A549 (cell line): ENCODE measurements around the gene TTF2.

ENCODE experiments used
- BCL3 ChIP-seq: fragments of >200 bp; sonication (Bioruptor Twin); formaldehyde crosslinking; IDR thresholded peaks from 3 replicates; pipeline ENCODE4 v1.6.1; 2016
- CBX2 ChIP-seq: fragments of 200-600 bp; sonication (generic); IDR thresholded peaks from 2 replicates; pipeline ENCODE4 v1.6.1; 2016; ENCODE audit warnings: low read depth, mild to moderate bottlenecking, borderline replicate concordance
- CHD2 ChIP-seq: fragments of 150-350 bp; IDR thresholded peaks from 2 replicates; pipeline ENCODE4 v1.6.1; 2014; ENCODE audit warnings: low read length; ENCODE audit not compliant: partially characterized antibody
- CTCF ChIP-seq: fragments of >200 bp; sonication (Bioruptor Twin); formaldehyde crosslinking; IDR thresholded peaks from 3 replicates; pipeline ENCODE4 v1.5.1; 2016
- HMGXB4 ChIP-seq: fragments of 250-450 bp; sonication (Bioruptor Pico); IDR thresholded peaks from 2 replicates; pipeline ENCODE4 v1.5.0; 2021; ENCODE audit warnings: mild to moderate bottlenecking, moderate library complexity, borderline replicate concordance
- HOXB5 ChIP-seq: fragments of 250-450 bp; sonication (Bioruptor Pico); IDR thresholded peaks from 2 replicates; pipeline ENCODE4 v1.5.0; 2020; ENCODE audit warnings: mild to moderate bottlenecking, moderate library complexity
- JUNB ChIP-seq: fragments of >200 bp; sonication (Bioruptor Twin); formaldehyde crosslinking; IDR thresholded peaks from 2 replicates; pipeline ENCODE4 v1.6.1; 2016
- KDM1A ChIP-seq: fragments of 200-600 bp; sonication (generic); IDR thresholded peaks from 2 replicates; pipeline ENCODE4 v1.6.1; 2016; ENCODE audit warnings: low read depth, mild to moderate bottlenecking
- POLR2A ChIP-seq: IDR thresholded peaks from 2 replicates; pipeline ENCODE4 v1.6.1; 2012; ENCODE audit warnings: mild to moderate bottlenecking, low read length
- REST ChIP-seq: fragments of 200-600 bp; sonication (generic); IDR thresholded peaks from 2 replicates; pipeline ENCODE4 v1.6.1; 2016; ENCODE audit warnings: antibody characterized with exemption, mild to moderate bottlenecking, moderate library complexity
- SREBF2 ChIP-seq: fragments of 450-650 bp; IDR thresholded peaks from 2 replicates; pipeline ENCODE4 v1.6.1; 2014; ENCODE audit warnings: mild to moderate bottlenecking, moderate library complexity
- USF2 ChIP-seq: fragments of 450-650 bp; IDR thresholded peaks from 2 replicates; pipeline ENCODE4 v1.6.1; 2014; ENCODE audit warnings: antibody characterized with exemption
- ZFP36 ChIP-seq: fragments of 450-650 bp; IDR thresholded peaks from 2 replicates; pipeline ENCODE4 v1.6.1; 2014; ENCODE audit warnings: borderline replicate concordance; ENCODE audit not compliant: partially characterized antibody

- TF ChIP-seq SREBF2 (no peak), CTCF (no peak), JUNB (no peak), REST (no peak), ZFP36 (no peak), BCL3 (no peak), HMGXB4 (CRISPR knock-in tag) (no peak), HOXB5 (CRISPR knock-in tag) (no peak), POLR2A (no peak), CHD2 (no peak), KDM1A (no peak), CBX2 (no peak), USF2 (no peak)
These were observed 87.3 kb downstream of the TTF2 start for GRCh38 chr1:117147341-117147831.
